ENCODE data around the gene PHF13. TPM values are rescaled to one million over a fixed set of nuclear protein-coding genes. Genes with fewer than 3 reads are reported as not detected.

PHF13 gene
- total and polyA plus RNA-seq, 9 of the 15 experiments (the other 6 are each of a cell fraction or from before 2014, with no cell fraction given), result 1.8 to 36.1 (median 11.7) TPM

DNA sequence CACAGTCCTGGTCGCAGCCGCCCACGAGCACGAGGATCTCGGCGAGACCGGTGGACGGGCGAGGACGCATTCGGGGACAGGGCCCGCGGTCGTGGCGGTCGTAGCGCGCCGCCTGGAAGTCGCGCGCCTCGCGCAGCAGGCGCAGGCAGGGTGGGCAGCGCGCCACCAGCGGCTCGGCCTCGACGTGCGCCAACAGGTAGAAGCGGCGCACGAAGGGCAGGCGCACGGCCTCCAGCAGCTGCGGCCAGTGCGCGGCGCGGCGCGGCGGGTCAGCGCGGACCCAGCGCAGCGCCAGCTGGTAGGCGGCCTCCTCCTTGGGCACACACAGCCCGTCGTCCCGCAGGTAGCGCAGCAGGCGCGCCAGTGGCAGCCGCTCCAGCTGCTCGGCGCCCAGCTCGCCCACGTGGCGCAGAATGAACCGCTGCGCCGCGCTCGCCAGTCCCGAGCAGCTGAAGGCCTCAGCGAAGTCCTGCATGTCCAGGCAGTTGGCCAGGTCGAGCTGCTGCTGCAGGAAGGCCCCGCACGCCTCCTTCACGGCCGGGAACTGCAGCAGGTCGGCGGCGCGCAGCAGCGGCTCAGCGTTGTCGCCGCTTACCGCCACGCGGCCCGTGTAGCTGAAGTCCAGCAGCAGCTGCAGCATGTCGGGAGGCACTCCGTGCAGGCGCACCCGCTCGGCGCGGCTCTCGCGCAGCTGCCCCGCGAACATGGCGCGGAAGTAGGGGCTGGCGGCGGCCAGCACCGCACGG, 11.4 kb upstream of the PHF13 start (continued):
- TF ChIP-seq TFAM (CRISPR knock-in tag; conservative IDR thresholded peaks at IDR 0.05) (no peak), TOE1 (IDR thresholded peaks at IDR 0.05; ENCODE audit: borderline replicate concordance) (no peak), TOE1 (CRISPR knock-in tag; IDR thresholded peaks at IDR 0.05; ENCODE audit: borderline replicate concordance, low read depth) (peak; percentile 41), ZC3H11A (IDR thresholded peaks at IDR 0.05; ENCODE audit: low read depth, low read length) (no peak), HNRNPL (IDR thresholded peaks at IDR 0.05; ENCODE audit: low read depth, low read length) (peak; percentile 29; the same call in 1 of the 2 replicates), KDM1A (IDR thresholded peaks at IDR 0.05) (no peak), POLR2B (IDR thresholded peaks at IDR 0.05; ENCODE audit: low read depth, partially characterized antibody) (no peak), SIN3A (IDR thresholded peaks at IDR 0.05; ENCODE audit: borderline replicate concordance in 2 of 2, control insufficient read depth in 1 of 2, low read depth in 2 of 2, low read length in 2 of 2) (peak in 1 of 2 experiments; percentile 8; a peak in 2 of 4 replicates), RBM34 (IDR thresholded peaks at IDR 0.05; ENCODE audit: borderline replicate concordance, insufficient read depth, low read length) (peak; percentile 67; the same call in 1 of the 2 replicates), ARID1B (IDR thresholded peaks at IDR 0.05) (no peak), MCM2 (IDR thresholded peaks at IDR 0.05; ENCODE audit: low read depth) (no peak), FOS (IDR thresholded peaks at IDR 0.05; ENCODE audit: extremely low read depth, insufficient read length) (no peak), GABPB1 (CRISPR knock-in tag; IDR thresholded peaks at IDR 0.05) (0 out of 2 replicates have a peak, but pooled peaks have one; percentile 7), AFF1 (IDR thresholded peaks at IDR 0.05; ENCODE audit: low read depth in 1 of 2, partially characterized antibody in 2 of 2) (no peak), DDX20 (tag; IDR thresholded peaks at IDR 0.05; ENCODE audit: low read depth) (no peak), CXXC5 (CRISPR knock-in tag; IDR thresholded peaks at IDR 0.05) (no peak; the same call in 1 of the 2 replicates), PHF21A (IDR thresholded peaks at IDR 0.05; ENCODE audit: borderline replicate concordance, low read depth) (no peak), ETV5 (CRISPR knock-in tag; IDR thresholded peaks at IDR 0.05; ENCODE audit: low read depth) (peak; percentile 3; the same call in 1 of the 2 replicates), KDM2B (CRISPR knock-in tag; IDR thresholded peaks at IDR 0.05) (0 out of 2 replicates have a peak, but pooled peaks have one; percentile 42), HDAC2 (IDR thresholded peaks at IDR 0.05) (no peak), ZNF263 (CRISPR knock-in tag; IDR thresholded peaks at IDR 0.05; ENCODE audit: borderline replicate concordance) (no peak), ZNF696 (CRISPR knock-in tag; conservative IDR thresholded peaks at IDR 0.05) (no peak)
- TF ChIP-seq, protein P1, sequence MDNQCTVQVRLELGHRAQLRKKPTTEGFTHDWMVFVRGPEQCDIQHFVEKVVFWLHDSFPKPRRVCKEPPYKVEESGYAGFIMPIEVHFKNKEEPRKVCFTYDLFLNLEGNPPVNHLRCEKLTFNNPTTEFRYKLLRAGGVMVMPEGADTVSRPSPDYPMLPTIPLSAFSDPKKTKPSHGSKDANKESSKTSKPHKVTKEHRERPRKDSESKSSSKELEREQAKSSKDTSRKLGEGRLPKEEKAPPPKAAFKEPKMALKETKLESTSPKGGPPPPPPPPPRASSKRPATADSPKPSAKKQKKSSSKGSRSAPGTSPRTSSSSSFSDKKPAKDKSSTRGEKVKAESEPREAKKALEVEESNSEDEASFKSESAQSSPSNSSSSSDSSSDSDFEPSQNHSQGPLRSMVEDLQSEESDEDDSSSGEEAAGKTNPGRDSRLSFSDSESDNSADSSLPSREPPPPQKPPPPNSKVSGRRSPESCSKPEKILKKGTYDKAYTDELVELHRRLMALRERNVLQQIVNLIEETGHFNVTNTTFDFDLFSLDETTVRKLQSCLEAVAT (IDR thresholded peaks at IDR 0.05), result no peak; a peak in 1 of 4 replicates

Data from K562 (cell line).